Measurements from ENCODE around the gene INPP5D.

Gene INPP5D

GRCh38 chr2:233173115-233173514 is 113.0 kb downstream of the INPP5D start:
- no peaks in the 10 kb centered on the region for H3K9me3 ChIP-seq (ENCODE audit: insufficient read depth, low read length)
- no peaks in the 10 kb centered on the region for H3K79me2 ChIP-seq (ENCODE audit: insufficient read depth, low read length)
- no peaks in the 10 kb centered on the region for H4K20me1 ChIP-seq (ENCODE audit: low read depth, low read length)
- H2AFZ ChIP-seq (ENCODE audit: low read depth, low read length, severe bottlenecking): no peak overlapping the region
- H3K4me3 ChIP-seq (ENCODE audit: insufficient read depth, low read length, poor library complexity, severe bottlenecking): no peak overlapping the region
- H3K9ac ChIP-seq (ENCODE audit: low read length): no peak overlapping the region
- H3K9me2 ChIP-seq (replicated peaks; ENCODE audit: insufficient read depth, low read length): no peaks in the 10 kb centered on the region
- peaks cover 26% of the 10 kb centered on the region for H3K36me3 ChIP-seq (ENCODE audit: low read length)
- no peak for TF ChIP-seq CTCF (IDR thresholded peaks at IDR 0.05; ENCODE audit: insufficient read depth, low read length, poor library complexity, severe bottlenecking)
- TF ChIP-seq EZH2phosphoT487 (conservative IDR thresholded peaks at IDR 0.05; ENCODE audit: low read length): no peak
- no peaks in the 10 kb centered on the region for H3F3A ChIP-seq (ENCODE audit: insufficient read depth)
- H3K27ac ChIP-seq (ENCODE audit: low read depth, low read length): no peak overlapping the region
- no peak overlapping the region for H3K4me2 ChIP-seq (ENCODE audit: low read depth, low read length, poor library complexity, severe bottlenecking)
- H3K27me3 ChIP-seq (ENCODE audit: low read length): no peaks in the 10 kb centered on the region

GRCh38 chr2:233174137-233174536 is 114.0 kb downstream of the INPP5D start:
- Histone ChIP-seq H4K20me1 (ENCODE audit: low read depth, low read length) (no peaks in the 10 kb centered on the region), H2AFZ (ENCODE audit: low read depth, low read length, severe bottlenecking) (no peak overlapping the region), H3K79me2 (ENCODE audit: insufficient read depth, low read length) (no peaks in the 10 kb centered on the region), H3K9me3 (ENCODE audit: insufficient read depth, low read length) (no peaks in the 10 kb centered on the region), H3K27me3 (ENCODE audit: low read length) (no peaks in the 10 kb centered on the region), H3K4me3 (ENCODE audit: insufficient read depth, low read length, poor library complexity, severe bottlenecking) (no peak overlapping the region), H3K27ac (ENCODE audit: low read depth, low read length) (no peak overlapping the region), H3K4me2 (ENCODE audit: low read depth, low read length, poor library complexity, severe bottlenecking) (no peak overlapping the region), H3K9ac (ENCODE audit: low read length) (no peak overlapping the region), H3K9me2 (replicated peaks; ENCODE audit: insufficient read depth, low read length) (no peaks in the 10 kb centered on the region), H3F3A (ENCODE audit: insufficient read depth) (no peaks in the 10 kb centered on the region), H3K36me3 (ENCODE audit: low read length) (peaks cover 20% of the 10 kb centered on the region; the same call in 1 of the 2 replicates)
- no peak for TF ChIP-seq EZH2phosphoT487 (conservative IDR thresholded peaks at IDR 0.05; ENCODE audit: low read length)
- no peak for TF ChIP-seq CTCF (IDR thresholded peaks at IDR 0.05; ENCODE audit: insufficient read depth, low read length, poor library complexity, severe bottlenecking)

- Histone ChIP-seq H2AFZ (ENCODE audit: low read depth, low read length, severe bottlenecking) (no peak overlapping the region), H3K9ac (ENCODE audit: low read length) (no peak overlapping the region), H3K9me2 (replicated peaks; ENCODE audit: insufficient read depth, low read length) (no peaks in the 10 kb centered on the region), H3K79me2 (ENCODE audit: insufficient read depth, low read length) (no peaks in the 10 kb centered on the region), H3K27ac (ENCODE audit: low read depth, low read length) (no peak overlapping the region), H3K4me2 (ENCODE audit: low read depth, low read length, poor library complexity, severe bottlenecking) (no peak overlapping the region), H3F3A (ENCODE audit: insufficient read depth) (no peaks in the 10 kb centered on the region), H3K27me3 (ENCODE audit: low read length) (no peaks in the 10 kb centered on the region), H3K36me3 (ENCODE audit: low read length) (peaks cover 7% of the 10 kb centered on the region; the same call in 1 of the 2 replicates), H3K9me3 (ENCODE audit: insufficient read depth, low read length) (no peaks in the 10 kb centered on the region), H3K4me3 (ENCODE audit: insufficient read depth, low read length, poor library complexity, severe bottlenecking) (no peak overlapping the region), H4K20me1 (ENCODE audit: low read depth, low read length) (no peaks in the 10 kb centered on the region)
- no peak for TF ChIP-seq EZH2phosphoT487 (conservative IDR thresholded peaks at IDR 0.05; ENCODE audit: low read length)
- no peak for TF ChIP-seq CTCF (IDR thresholded peaks at IDR 0.05; ENCODE audit: insufficient read depth, low read length, poor library complexity, severe bottlenecking)
Observed at GRCh38 chr2:233178994-233179847, 119.1 kb downstream of the INPP5D start.

All from SU-DHL-6 (cell line).